SK-N-SH treated with all-trans-retinoic acid at 6 μM for 48 hours (cell line): Measurements from ENCODE around the gene CASP2.

ENCODE experiments used
- GLIS3 ChIP-seq: fragments of 250-450 bp; sonication (Bioruptor Pico); IDR thresholded peaks from 2 replicates; pipeline ENCODE4 v1.5.0; 2020; ENCODE audit warnings: mild to moderate bottlenecking, moderate library complexity
- TOX ChIP-seq: fragments of 250-450 bp; sonication (Bioruptor Pico); IDR thresholded peaks from 2 replicates; pipeline ENCODE4 v1.8.0; 2021; ENCODE audit warnings: mild to moderate bottlenecking, moderate library complexity, borderline replicate concordance
- ZC3H10 ChIP-seq: fragments of 250-450 bp; sonication (Bioruptor Pico); IDR thresholded peaks from 2 replicates; pipeline ENCODE4 v1.5.1; 2021; ENCODE audit warnings: mild to moderate bottlenecking, moderate library complexity
- ZFP30 ChIP-seq: fragments of 450-650 bp; formaldehyde crosslinking; IDR thresholded peaks from 2 replicates; pipeline ENCODE4 v1.5.0; 2022; ENCODE audit warnings: mild to moderate bottlenecking, moderate library complexity
- ZNF565 ChIP-seq: fragments of 450-650 bp; formaldehyde crosslinking; conservative IDR thresholded peaks from 2 replicates; pipeline ENCODE4 v1.5.0; 2020; ENCODE audit warnings: low read depth, mild to moderate bottlenecking, moderate library complexity

- TF ChIP-seq TOX (CRISPR knock-in tag), result no peak
- TF ChIP-seq GLIS3 (CRISPR knock-in tag), result no peak
- no peak for TF ChIP-seq ZFP30 (CRISPR knock-in tag)
- no peak for TF ChIP-seq ZC3H10 (CRISPR knock-in tag)
- no peak for TF ChIP-seq ZNF565 (CRISPR knock-in tag)
These were observed 33.6 kb downstream of the CASP2 start for GRCh38 chr7:143321734-143322133.
